ENCODE data around the gene SOX6. TPM values are rescaled to one million over a fixed set of nuclear protein-coding genes. Genes with fewer than 3 reads are reported as not detected.

The SOX6 gene
- total RNA-seq, 1 experiment from 2014 or later: 18.4 TPM

DNA sequence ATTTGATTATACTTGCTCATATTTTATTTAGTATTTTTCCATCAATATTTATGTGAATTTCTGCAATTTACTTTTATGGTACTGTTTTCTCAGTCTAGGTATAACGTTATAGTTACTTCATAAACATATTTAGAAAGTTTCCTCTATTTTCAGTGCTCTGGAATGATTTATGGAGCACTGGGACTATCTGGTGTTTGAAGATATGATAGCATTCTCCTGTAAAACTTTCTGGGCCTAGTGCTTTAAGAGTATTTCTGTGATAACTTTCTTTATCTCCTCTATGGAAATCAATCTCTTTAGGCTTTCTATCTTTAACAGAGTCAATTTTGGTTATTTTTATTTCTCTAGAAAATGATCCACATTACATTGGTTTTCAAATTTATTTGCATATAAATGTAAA is 85.1 kb downstream of the SOX6 start:
- no peaks in the 10 kb centered on the region for H3K4me1 Mint-ChIP-seq (ENCODE audit: low read depth, unreplicated experiment)
- CTCF ChIA-PET: no interaction called here
- no peaks in the 10 kb centered on the region for H3K9me3 Mint-ChIP-seq (ENCODE audit: low read depth, unreplicated experiment)
- TF ChIP-seq, protein P1, sequence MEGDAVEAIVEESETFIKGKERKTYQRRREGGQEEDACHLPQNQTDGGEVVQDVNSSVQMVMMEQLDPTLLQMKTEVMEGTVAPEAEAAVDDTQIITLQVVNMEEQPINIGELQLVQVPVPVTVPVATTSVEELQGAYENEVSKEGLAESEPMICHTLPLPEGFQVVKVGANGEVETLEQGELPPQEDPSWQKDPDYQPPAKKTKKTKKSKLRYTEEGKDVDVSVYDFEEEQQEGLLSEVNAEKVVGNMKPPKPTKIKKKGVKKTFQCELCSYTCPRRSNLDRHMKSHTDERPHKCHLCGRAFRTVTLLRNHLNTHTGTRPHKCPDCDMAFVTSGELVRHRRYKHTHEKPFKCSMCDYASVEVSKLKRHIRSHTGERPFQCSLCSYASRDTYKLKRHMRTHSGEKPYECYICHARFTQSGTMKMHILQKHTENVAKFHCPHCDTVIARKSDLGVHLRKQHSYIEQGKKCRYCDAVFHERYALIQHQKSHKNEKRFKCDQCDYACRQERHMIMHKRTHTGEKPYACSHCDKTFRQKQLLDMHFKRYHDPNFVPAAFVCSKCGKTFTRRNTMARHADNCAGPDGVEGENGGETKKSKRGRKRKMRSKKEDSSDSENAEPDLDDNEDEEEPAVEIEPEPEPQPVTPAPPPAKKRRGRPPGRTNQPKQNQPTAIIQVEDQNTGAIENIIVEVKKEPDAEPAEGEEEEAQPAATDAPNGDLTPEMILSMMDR (IDR thresholded peaks at IDR 0.05; ENCODE audit: unreplicated experiment): no peak
- intact Hi-C loops (cut with micrococcal nuclease; ENCODE audit: unreplicated experiment): loop anchor here (5.0 kb wide), 1 partner anchor 336 kb away; no protein-coding TSS in a partner anchor
- H3K4me3 Mint-ChIP-seq (ENCODE audit: low read depth, unreplicated experiment): no peak overlapping the region
- BruUV-seq (replicated peaks): no TSS peak
- no peaks in the 10 kb centered on the region for H3K36me3 Mint-ChIP-seq (ENCODE audit: insufficient read depth, unreplicated experiment)
- no peak for DNase-seq
- H3K27me3 Mint-ChIP-seq (ENCODE audit: unreplicated experiment): no peaks in the 10 kb centered on the region
- H3K27ac Mint-ChIP-seq (ENCODE audit: unreplicated experiment): no peak overlapping the region

DNA sequence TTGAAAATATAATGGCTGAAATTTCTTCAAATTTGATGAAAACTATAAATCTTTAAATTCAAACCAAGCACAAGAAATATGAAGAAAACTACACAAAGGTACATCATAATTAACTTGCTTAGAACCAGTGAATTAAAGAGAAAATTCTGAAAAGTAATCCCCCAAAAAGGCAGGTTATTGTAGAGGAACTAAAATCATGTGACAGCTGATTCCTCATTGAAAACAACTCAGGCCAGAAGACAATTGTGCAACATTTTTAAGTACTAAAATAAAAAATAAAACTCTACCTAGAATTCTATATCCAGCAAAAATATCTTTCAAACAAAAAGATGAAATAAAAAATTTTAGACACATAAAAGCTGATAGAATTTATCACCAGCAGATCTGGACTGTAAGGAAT is 90.3 kb downstream of the SOX6 start:
- CTCF ChIA-PET: no interaction called here
- BruUV-seq (replicated peaks): no TSS peak
- DNase-seq: no peak
- intact Hi-C loops (cut with micrococcal nuclease; ENCODE audit: unreplicated experiment): no loop called here
- Mint-ChIP-seq H3K36me3 (ENCODE audit: insufficient read depth, unreplicated experiment) (no peaks in the 10 kb centered on the region), H3K9me3 (ENCODE audit: low read depth, unreplicated experiment) (peaks cover 2% of the 10 kb centered on the region), H3K4me1 (ENCODE audit: low read depth, unreplicated experiment) (peaks cover 13% of the 10 kb centered on the region), H3K27me3 (ENCODE audit: unreplicated experiment) (no peaks in the 10 kb centered on the region), H3K4me3 (ENCODE audit: low read depth, unreplicated experiment) (no peak overlapping the region), H3K27ac (ENCODE audit: unreplicated experiment) (no peak overlapping the region)
- TF ChIP-seq, protein P1 (IDR thresholded peaks at IDR 0.05; ENCODE audit: unreplicated experiment): no peak

DNA sequence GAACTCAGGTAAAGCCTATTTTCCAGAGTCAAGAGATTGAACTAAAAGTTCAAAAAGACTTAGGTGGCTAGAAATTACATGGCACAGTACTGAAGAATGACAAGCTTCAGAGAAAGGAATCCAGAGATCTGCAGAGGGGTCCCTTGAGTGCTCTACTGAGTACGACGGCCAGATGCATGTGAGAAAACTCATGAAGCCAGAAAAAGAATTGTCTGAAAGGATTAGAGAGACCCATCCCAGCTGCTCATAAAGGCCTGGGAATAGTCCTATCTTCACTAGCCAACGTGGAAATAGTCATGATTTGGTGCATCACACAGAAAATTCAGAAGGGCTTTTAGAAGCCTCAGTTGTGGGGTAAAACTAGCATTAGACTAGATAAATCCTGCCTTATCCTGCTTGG is 91.3 kb downstream of the SOX6 start:
- no peak overlapping the region for H3K4me3 Mint-ChIP-seq (ENCODE audit: low read depth, unreplicated experiment)
- CTCF ChIA-PET: interaction anchor here (0.7 to 0.9 kb wide), 2 partner anchors 15 to 150 kb away, joined by 3 to 5 read pairs; no protein-coding TSS in a partner anchor
- no peak for DNase-seq
- intact Hi-C loops (cut with micrococcal nuclease; ENCODE audit: unreplicated experiment): no loop called here
- H3K36me3 Mint-ChIP-seq (ENCODE audit: insufficient read depth, unreplicated experiment): no peaks in the 10 kb centered on the region
- H3K27ac Mint-ChIP-seq (ENCODE audit: unreplicated experiment): no peak overlapping the region
- H3K4me1 Mint-ChIP-seq (ENCODE audit: low read depth, unreplicated experiment): peaks cover 13% of the 10 kb centered on the region
- BruUV-seq (replicated peaks): no TSS peak
- TF ChIP-seq, protein P1 (IDR thresholded peaks at IDR 0.05; ENCODE audit: unreplicated experiment): no peak
- no peaks in the 10 kb centered on the region for H3K27me3 Mint-ChIP-seq (ENCODE audit: unreplicated experiment)
- H3K9me3 Mint-ChIP-seq (ENCODE audit: low read depth, unreplicated experiment): peaks cover 2% of the 10 kb centered on the region

DNA sequence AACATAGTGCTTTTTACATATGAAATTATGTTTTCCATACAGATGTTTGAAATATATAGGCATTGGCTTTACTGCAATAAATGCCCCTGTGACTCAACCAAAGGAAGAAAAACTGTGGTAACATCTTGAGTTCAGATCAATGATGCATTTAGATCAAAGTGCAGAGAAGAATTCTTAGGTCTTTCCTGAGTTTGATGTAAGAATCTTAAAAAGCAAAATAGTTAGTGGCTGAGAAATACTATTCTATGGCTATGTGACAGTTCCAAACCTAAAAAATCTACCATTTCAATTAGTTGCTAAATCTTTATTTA is 93.7 kb downstream of the SOX6 start:
- BruUV-seq (replicated peaks): no TSS peak
- TF ChIP-seq, protein P1 (IDR thresholded peaks at IDR 0.05; ENCODE audit: unreplicated experiment): no peak
- no peaks in the 10 kb centered on the region for H3K27me3 Mint-ChIP-seq (ENCODE audit: unreplicated experiment)
- no peak overlapping the region for H3K4me3 Mint-ChIP-seq (ENCODE audit: low read depth, unreplicated experiment)
- intact Hi-C loops (cut with micrococcal nuclease; ENCODE audit: unreplicated experiment): no loop called here
- H3K36me3 Mint-ChIP-seq (ENCODE audit: insufficient read depth, unreplicated experiment): no peaks in the 10 kb centered on the region
- H3K27ac Mint-ChIP-seq (ENCODE audit: unreplicated experiment): no peak overlapping the region
- CTCF ChIA-PET: interaction anchor here (0.6 to 0.9 kb wide), 2 partner anchors 134 to 558 kb away, joined by 3 to 4 read pairs; no protein-coding TSS in a partner anchor
- peaks cover 13% of the 10 kb centered on the region for H3K4me1 Mint-ChIP-seq (ENCODE audit: low read depth, unreplicated experiment)
- DNase-seq: no peak
- H3K9me3 Mint-ChIP-seq (ENCODE audit: low read depth, unreplicated experiment): peaks cover 2% of the 10 kb centered on the region

Measured in Calu3 (cell line).